ENCODE data around the gene STX11. TPM values are rescaled to one million over a fixed set of nuclear protein-coding genes. Genes with fewer than 3 reads are reported as not detected.
"Not testable (repeated sequence)": the region's sequence is repeated elsewhere in the genome, so short reads cannot be mapped to it uniquely, and the experiment has no call there.

STX11 gene
- polyA plus RNA-seq, 1 donor from 2014 or later: 11.5 TPM

DNA sequence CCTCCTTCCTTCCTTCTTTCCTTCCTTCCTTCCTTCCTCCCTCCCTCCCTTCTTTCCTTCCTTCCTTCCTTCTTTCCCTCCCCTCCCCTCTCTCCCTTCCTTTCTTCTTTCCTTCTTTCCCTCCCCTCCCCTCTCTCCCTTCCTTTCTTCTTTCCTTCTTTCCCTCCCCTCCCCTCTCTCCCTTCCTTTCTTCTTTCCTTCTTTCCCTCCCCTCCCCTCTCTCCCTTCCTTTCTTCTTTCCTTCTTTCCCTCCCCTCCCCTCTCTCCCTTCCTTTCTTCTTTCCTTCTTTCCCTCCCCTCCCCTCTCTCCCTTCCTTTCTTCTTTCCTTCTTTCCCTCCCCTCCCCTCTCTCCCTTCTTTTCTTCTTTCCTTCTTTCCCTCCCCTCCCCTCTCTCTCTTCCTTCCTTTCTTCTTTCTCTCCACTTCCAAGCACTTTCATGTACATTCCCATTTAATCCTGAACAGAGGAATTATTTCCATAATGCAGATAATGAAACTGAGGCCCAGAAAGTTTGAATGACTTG is 18.1 kb upstream of the STX11 start:
- not testable (repeated sequence) for H3K27me3 Mint-ChIP-seq, H3K9me3 Mint-ChIP-seq, H3K36me3 Mint-ChIP-seq, H3K27ac Mint-ChIP-seq, H3K4me3 Mint-ChIP-seq
- H3K4me1 Mint-ChIP-seq: peaks cover 3 to 11% (median 7%) of the 10 kb centered on the region in 3 donors

- peaks cover 0 to 2% (median 0%) of the 10 kb centered on the region in 3 donors for H3K9me3 Mint-ChIP-seq
These were observed 17.0 kb upstream of the STX11 start for GRCh38 chr6:144133225-144133821.

GRCh38 chr6:144134176-144134575 is 16.1 kb upstream of the STX11 start:
- H3K4me1 Mint-ChIP-seq: peaks cover 3 to 11% (median 6%) of the 10 kb centered on the region in 3 donors
- peaks cover 4% of the 10 kb centered on the region for H3K27me3 Mint-ChIP-seq
- H3K4me3 Mint-ChIP-seq: no peak overlapping the region
- no peak overlapping the region for H3K27ac Mint-ChIP-seq
- peaks cover 3% of the 10 kb centered on the region for H3K36me3 Mint-ChIP-seq
- peaks cover 0 to 2% (median 0%) of the 10 kb centered on the region in 3 donors for H3K9me3 Mint-ChIP-seq

More at GRCh38 chr6:144133225-144133821, 17.0 kb upstream of the STX11 start:
- Mint-ChIP-seq H3K27ac (no peak overlapping the region), H3K36me3 (peaks cover 3% of the 10 kb centered on the region), H3K27me3 (peaks cover 4% of the 10 kb centered on the region), H3K4me1 (peaks cover 3 to 11% (median 7%) of the 10 kb centered on the region in 3 donors), H3K4me3 (no peak overlapping the region)

DNA sequence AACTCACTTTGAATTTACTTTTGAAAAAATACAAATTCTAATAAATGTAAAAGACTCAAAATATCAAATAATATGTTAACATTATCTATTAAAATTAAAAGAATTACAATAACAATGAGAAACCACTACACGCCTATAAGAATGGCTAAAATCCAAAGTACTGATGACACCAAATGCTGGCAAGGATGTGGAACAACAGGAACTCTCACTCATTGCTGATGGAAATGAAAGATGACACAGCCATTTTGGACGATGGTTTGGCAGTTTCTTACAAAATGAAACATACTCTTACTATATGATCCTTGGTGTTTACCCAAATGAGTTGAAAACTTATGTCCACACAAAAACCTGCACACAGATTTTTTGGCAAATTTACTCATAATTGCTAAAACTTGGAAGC is 15.6 kb upstream of the STX11 start:
- Mint-ChIP-seq H3K4me3 (no peak overlapping the region), H3K36me3 (peaks cover 3% of the 10 kb centered on the region), H3K27me3 (peaks cover 4% of the 10 kb centered on the region), H3K9me3 (peaks cover 0 to 2% (median 0%) of the 10 kb centered on the region in 3 donors), H3K27ac (no peak overlapping the region), H3K4me1 (peaks cover 3 to 11% (median 4%) of the 10 kb centered on the region in 3 donors)

- peaks cover 0 to 3% (median 0%) of the 10 kb centered on the region in 3 donors for H3K9me3 Mint-ChIP-seq
- no peak overlapping the region for H3K4me3 Mint-ChIP-seq
- H3K36me3 Mint-ChIP-seq: peaks cover 3% of the 10 kb centered on the region
- H3K4me1 Mint-ChIP-seq: peaks cover 7 to 9% (median 7%) of the 10 kb centered on the region in 3 donors
- peaks cover 2% of the 10 kb centered on the region for H3K27me3 Mint-ChIP-seq
- H3K27ac Mint-ChIP-seq: no peak overlapping the region
These were observed 11.8 kb upstream of the STX11 start for GRCh38 chr6:144138542-144138941.

GRCh38 chr6:144139817-144140216 is 10.5 kb upstream of the STX11 start:
- Mint-ChIP-seq H3K9me3 (peaks cover 0 to 1% (median 0%) of the 10 kb centered on the region in 3 donors), H3K4me3 (peak overlapping the region in 1 of 4 donors; percentile 41), H3K27ac (no peak overlapping the region), H3K4me1 (peaks cover 7 to 9% (median 7%) of the 10 kb centered on the region in 3 donors), H3K36me3 (peaks cover 3% of the 10 kb centered on the region), H3K27me3 (peaks cover 2% of the 10 kb centered on the region)

DNA sequence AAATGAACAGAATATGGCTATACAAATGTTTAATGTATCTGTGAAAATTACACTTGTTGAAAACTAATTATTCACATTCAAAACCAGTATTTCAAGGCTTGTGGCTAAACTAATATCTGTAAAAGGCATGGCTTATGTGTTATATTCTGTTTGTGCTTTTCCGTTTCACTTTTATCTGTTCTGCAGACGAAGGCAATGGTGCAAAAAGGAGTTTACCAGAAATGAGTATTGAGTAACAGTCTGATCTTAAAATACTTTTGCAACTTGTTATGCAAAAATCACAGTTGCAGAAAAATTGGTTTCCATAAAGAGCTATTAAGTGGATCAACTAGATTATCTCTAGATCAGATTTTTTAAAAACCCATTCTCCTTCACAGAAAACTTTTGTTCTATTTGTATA is 9.4 kb upstream of the STX11 start:
- peaks cover 3% of the 10 kb centered on the region for H3K36me3 Mint-ChIP-seq
- peak overlapping the region in 1 of 3 donors; percentile 71 for H3K27ac Mint-ChIP-seq
- peaks cover 7 to 9% (median 8%) of the 10 kb centered on the region in 3 donors for H3K4me1 Mint-ChIP-seq
- H3K9me3 Mint-ChIP-seq: peaks cover 0 to 1% (median 0%) of the 10 kb centered on the region in 3 donors
- H3K4me3 Mint-ChIP-seq: peak overlapping the region in 2 of 4 donors; percentile 1 to 80
- H3K27me3 Mint-ChIP-seq: peaks cover 2% of the 10 kb centered on the region

DNA sequence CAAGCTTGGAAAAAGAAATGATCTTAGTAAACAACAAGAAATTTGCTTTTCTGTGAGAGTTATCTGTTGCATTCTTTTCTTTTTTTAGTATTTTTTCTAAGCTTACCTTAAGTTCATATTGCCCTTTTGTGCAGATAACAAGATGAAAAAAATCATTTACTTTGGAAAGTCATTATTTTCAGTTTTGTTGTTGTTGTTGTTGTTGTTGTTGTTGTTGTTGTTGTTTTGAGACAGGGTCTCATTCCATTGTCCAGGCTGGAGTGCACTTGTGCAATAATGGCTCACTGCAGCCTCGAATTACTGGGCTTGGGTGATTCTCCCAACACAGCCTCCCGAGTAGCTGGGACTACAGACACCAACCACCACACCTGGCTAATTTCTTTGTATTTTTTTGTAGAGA is 8.8 kb upstream of the STX11 start:
- Mint-ChIP-seq H3K4me1 (peaks cover 7 to 9% (median 8%) of the 10 kb centered on the region in 3 donors), H3K36me3 (peaks cover 2% of the 10 kb centered on the region), H3K27me3 (peaks cover 2% of the 10 kb centered on the region)

GRCh38 chr6:144143106-144143505 is 7.2 kb upstream of the STX11 start:
- Mint-ChIP-seq H3K4me1 (peaks cover 16 to 20% (median 18%) of the 10 kb centered on the region in 3 donors), H3K27me3 (peaks cover 2% of the 10 kb centered on the region), H3K27ac (no peak overlapping the region), H3K9me3 (peaks cover 0 to 1% (median 0%) of the 10 kb centered on the region in 3 donors), H3K36me3 (peaks cover 2% of the 10 kb centered on the region), H3K4me3 (no peak overlapping the region)

More for the DNA sequence above, 8.8 kb upstream of the STX11 start:
- H3K27ac Mint-ChIP-seq: no peak overlapping the region
- H3K9me3 Mint-ChIP-seq: peaks cover 0 to 1% (median 0%) of the 10 kb centered on the region in 3 donors
- peak overlapping the region in 2 of 4 donors; percentile 66 to 80 for H3K4me3 Mint-ChIP-seq

- Mint-ChIP-seq H3K4me3 (no peak overlapping the region), H3K27me3 (peaks cover 2% of the 10 kb centered on the region)
These were observed 6.4 kb upstream of the STX11 start for GRCh38 chr6:144143878-144144277.

GRCh38 chr6:144144996-144145395 is 5.3 kb upstream of the STX11 start:
- Mint-ChIP-seq H3K36me3 (peaks cover 2% of the 10 kb centered on the region), H3K4me1 (peaks cover 19 to 23% (median 23%) of the 10 kb centered on the region in 3 donors), H3K27ac (no peak overlapping the region), H3K4me3 (peak overlapping the region in 1 of 4 donors; percentile 10), H3K27me3 (peaks cover 2% of the 10 kb centered on the region), H3K9me3 (peaks cover 0 to 1% (median 0%) of the 10 kb centered on the region in 3 donors)

More at GRCh38 chr6:144143878-144144277, 6.4 kb upstream of the STX11 start:
- peaks cover 0 to 1% (median 0%) of the 10 kb centered on the region in 3 donors for H3K9me3 Mint-ChIP-seq
- peaks cover 2% of the 10 kb centered on the region for H3K36me3 Mint-ChIP-seq
- peaks cover 17 to 23% (median 21%) of the 10 kb centered on the region in 3 donors for H3K4me1 Mint-ChIP-seq
- no peak overlapping the region for H3K27ac Mint-ChIP-seq

DNA sequence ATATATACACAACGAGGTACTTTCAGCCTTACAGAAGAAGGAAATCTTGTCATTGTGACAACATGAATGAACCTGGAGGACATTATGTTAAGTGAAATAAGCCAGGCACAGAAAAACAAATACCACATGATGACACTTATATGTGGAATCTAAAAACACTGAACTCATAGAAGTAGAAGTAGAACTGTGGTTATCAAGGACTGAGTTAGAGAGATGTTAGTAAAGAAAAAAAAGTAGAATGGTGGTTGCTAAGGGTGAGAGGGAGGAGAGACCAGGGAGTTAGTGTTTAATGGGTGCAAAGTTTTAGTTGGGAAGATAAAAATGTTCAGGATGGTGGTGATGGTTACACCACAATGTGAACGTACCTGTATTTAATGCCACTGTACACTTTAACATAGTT is 4.8 kb upstream of the STX11 start:
- Mint-ChIP-seq H3K36me3 (peaks cover 2% of the 10 kb centered on the region), H3K27me3 (peaks cover 2% of the 10 kb centered on the region), H3K27ac (peak overlapping the region in 1 of 3 donors; percentile 16), H3K4me3 (peak overlapping the region in 1 of 4 donors; percentile 10), H3K4me1 (peaks cover 16 to 21% (median 20%) of the 10 kb centered on the region in 3 donors), H3K9me3 (peaks cover 0 to 1% (median 0%) of the 10 kb centered on the region in 3 donors)

DNA sequence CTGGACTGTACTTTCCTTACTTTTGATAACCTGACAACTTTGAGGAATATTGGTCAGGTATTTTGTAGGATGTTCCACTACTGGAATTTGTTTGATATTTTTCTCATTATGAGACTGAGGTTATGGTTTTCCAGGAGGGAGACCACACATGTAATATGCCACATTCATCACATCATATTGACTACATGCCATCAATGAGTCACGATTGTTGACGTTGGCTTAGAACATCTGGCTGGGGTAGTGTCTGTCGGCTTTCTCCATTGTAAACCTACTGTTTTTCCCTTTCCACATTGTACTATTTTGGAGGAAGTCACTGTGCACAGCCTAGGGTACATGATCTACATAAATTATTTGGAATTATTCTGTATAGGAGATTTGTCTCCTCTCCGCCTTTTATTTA is 1.4 kb upstream of the STX11 start:
- H3K27me3 Mint-ChIP-seq: no peaks in the 10 kb centered on the region
- H3K27ac Mint-ChIP-seq: no peak overlapping the region
- peaks cover 28 to 38% (median 37%) of the 10 kb centered on the region in 3 donors for H3K4me1 Mint-ChIP-seq
- H3K36me3 Mint-ChIP-seq: no peaks in the 10 kb centered on the region
- no peaks in the 10 kb centered on the region for H3K9me3 Mint-ChIP-seq
- peak overlapping the region in 3 of 4 donors; percentile 27 to 92 (median 35) for H3K4me3 Mint-ChIP-seq

DNA sequence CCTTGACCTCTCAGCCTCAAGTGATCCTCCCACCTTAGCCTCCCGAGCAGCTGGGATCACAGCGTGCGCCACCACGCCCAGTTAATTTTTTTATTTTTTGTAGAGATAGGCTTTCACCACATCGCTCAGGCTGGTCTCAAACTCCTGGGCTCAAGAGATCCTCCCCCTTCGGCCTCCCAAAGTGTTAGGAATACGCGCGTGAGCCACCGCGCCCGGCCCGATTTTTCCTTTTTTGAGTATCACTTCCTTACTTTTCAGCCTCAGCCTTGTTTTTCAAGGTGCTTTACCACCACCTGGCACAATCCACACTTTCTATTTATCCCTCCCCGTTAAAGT is 791 bp upstream of the STX11 start:
- H3K36me3 Mint-ChIP-seq: no peaks in the 10 kb centered on the region
- peak overlapping the region; percentile 86 to 97 (median 90) for H3K4me3 Mint-ChIP-seq
- H3K9me3 Mint-ChIP-seq: no peaks in the 10 kb centered on the region
- peak overlapping the region; percentile 40 to 95 (median 74) for H3K27ac Mint-ChIP-seq
- peaks cover 28 to 38% (median 37%) of the 10 kb centered on the region in 3 donors for H3K4me1 Mint-ChIP-seq
- no peaks in the 10 kb centered on the region for H3K27me3 Mint-ChIP-seq

All from IgD-negative memory B cell (primary cell).